ENCODE measurements around the gene DAP3. TPM values are rescaled to one million over a fixed set of nuclear protein-coding genes. Genes with fewer than 3 reads are reported as not detected.

The DAP3 gene
- total and polyA plus RNA-seq, 4 donors, result 50.0 to 101 (median 92.3) TPM

DNA sequence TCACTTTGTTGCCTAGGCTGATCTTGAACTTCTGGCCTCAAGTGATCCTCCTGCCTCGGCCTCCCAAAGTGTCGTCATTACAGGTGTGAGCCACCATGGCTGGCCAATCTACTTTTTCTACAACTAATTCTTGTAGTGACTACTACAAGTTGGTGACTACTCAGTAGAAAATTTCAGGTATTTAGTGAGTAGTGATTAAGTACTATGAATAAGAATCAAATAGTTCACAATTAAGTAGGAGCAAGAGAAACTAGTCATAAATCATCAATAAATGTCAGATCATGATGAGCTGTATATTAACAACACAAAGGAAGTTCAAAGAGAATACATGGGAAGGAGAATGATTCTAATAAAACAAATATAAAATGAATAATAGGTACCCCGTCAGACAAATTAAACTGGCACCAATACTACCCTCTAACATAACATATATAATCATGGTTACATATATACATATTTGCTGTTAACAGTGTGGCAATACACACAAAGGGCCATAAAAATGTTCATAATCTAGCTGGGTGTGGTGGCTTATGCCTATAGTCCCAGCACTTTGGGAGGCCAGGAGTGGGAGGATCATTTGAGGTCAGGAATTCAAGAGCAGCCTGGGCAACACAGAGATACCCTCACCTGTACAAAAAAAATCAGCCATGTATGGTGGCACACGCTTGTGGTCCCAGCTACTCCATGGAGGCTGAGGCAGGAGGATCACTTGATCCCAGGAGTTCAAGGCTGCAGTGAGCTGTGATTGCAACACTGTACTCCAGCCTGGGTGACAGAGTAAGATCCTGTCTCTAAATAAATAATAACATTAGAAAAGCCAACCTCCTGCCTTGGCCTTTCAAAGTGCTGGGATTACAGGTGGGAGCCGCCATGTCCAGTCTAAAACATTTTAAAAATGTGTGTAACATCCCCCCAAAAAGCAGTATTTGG is 19.4 kb upstream of the DAP3 start:
- no peaks in the 10 kb centered on the region for H3K27me3 ChIP-seq (ENCODE audit: control insufficient read depth in 3 of 3, insufficient read depth in 3 of 3, low read length in 2 of 3)

GRCh38 chr1:155671750-155672149 is 17.1 kb upstream of the DAP3 start:
- no peaks in the 10 kb centered on the region for H3K9me3 ChIP-seq (ENCODE audit: control insufficient read depth in 4 of 4, insufficient read depth in 3 of 4, low read length in 3 of 4)
- TF ChIP-seq, protein P1, sequence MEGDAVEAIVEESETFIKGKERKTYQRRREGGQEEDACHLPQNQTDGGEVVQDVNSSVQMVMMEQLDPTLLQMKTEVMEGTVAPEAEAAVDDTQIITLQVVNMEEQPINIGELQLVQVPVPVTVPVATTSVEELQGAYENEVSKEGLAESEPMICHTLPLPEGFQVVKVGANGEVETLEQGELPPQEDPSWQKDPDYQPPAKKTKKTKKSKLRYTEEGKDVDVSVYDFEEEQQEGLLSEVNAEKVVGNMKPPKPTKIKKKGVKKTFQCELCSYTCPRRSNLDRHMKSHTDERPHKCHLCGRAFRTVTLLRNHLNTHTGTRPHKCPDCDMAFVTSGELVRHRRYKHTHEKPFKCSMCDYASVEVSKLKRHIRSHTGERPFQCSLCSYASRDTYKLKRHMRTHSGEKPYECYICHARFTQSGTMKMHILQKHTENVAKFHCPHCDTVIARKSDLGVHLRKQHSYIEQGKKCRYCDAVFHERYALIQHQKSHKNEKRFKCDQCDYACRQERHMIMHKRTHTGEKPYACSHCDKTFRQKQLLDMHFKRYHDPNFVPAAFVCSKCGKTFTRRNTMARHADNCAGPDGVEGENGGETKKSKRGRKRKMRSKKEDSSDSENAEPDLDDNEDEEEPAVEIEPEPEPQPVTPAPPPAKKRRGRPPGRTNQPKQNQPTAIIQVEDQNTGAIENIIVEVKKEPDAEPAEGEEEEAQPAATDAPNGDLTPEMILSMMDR (IDR thresholded peaks at IDR 0.05; ENCODE audit: control extremely low read depth, extremely low read depth), result no peak
- peaks cover 0 to 2% (median 0%) of the 10 kb centered on the region in 5 donors for H3K4me1 ChIP-seq (ENCODE audit: control insufficient read depth in 5 of 5, insufficient read depth in 5 of 5, low read length in 5 of 5)
- DNase-seq (no peak), ATAC-seq (ENCODE audit: insufficient read depth, low FRiP score) (no peak)
- no peaks in the 10 kb centered on the region for H3K27me3 ChIP-seq (ENCODE audit: control insufficient read depth in 3 of 3, insufficient read depth in 3 of 3, low read length in 2 of 3)
- peaks cover 9 to 57% (median 46%) of the 10 kb centered on the region in 4 donors for H3K36me3 ChIP-seq (ENCODE audit: control insufficient read depth in 4 of 4, insufficient read depth in 4 of 4, low read length in 4 of 4)
- no peak overlapping the region for H3K4me3 ChIP-seq
- H3K27ac ChIP-seq (ENCODE audit: low read depth in 1 of 2, low read length in 1 of 2), result no peak overlapping the region
- no peak overlapping the region for H3K9ac ChIP-seq (ENCODE audit: insufficient read depth in 1 of 2, low read length in 2 of 2)
- WGBS, 2 donors, result 92 to 96% methylated on average over 4 of the region's 4 CpGs

More for the DNA sequence above, 19.4 kb upstream of the DAP3 start:
- TF ChIP-seq, protein P1 (IDR thresholded peaks at IDR 0.05; ENCODE audit: control extremely low read depth, extremely low read depth), result no peak
- 94 to 95% methylated on average over 5 of the region's 5 CpGs for WGBS, 2 donors
- ATAC-seq (ENCODE audit: insufficient read depth, low FRiP score) (no peak), DNase-seq (no peak)
- H3K27ac ChIP-seq (ENCODE audit: low read depth in 1 of 2, low read length in 1 of 2), result no peak overlapping the region
- no peaks in the 10 kb centered on the region for H3K9me3 ChIP-seq (ENCODE audit: control insufficient read depth in 4 of 4, insufficient read depth in 3 of 4, low read length in 3 of 4)
- no peak overlapping the region for H3K4me3 ChIP-seq
- no peaks in the 10 kb centered on the region for H3K4me1 ChIP-seq (ENCODE audit: control insufficient read depth in 5 of 5, insufficient read depth in 5 of 5, low read length in 5 of 5)
- peaks cover 4 to 64% (median 42%) of the 10 kb centered on the region in 4 donors for H3K36me3 ChIP-seq (ENCODE audit: control insufficient read depth in 4 of 4, insufficient read depth in 4 of 4, low read length in 4 of 4)
- no peak overlapping the region for H3K9ac ChIP-seq (ENCODE audit: insufficient read depth in 1 of 2, low read length in 2 of 2)

- TF ChIP-seq, protein P1 (IDR thresholded peaks at IDR 0.05; ENCODE audit: control extremely low read depth, extremely low read depth), result no peak
- no peak overlapping the region for H3K9ac ChIP-seq (ENCODE audit: insufficient read depth in 1 of 2, low read length in 2 of 2)
These were observed 15.9 kb upstream of the DAP3 start for GRCh38 chr1:155673003-155673402.

More at GRCh38 chr1:155673003-155673402, 15.9 kb upstream of the DAP3 start:
- Histone ChIP-seq H3K4me1 (ENCODE audit: control insufficient read depth in 5 of 5, insufficient read depth in 5 of 5, low read length in 5 of 5) (peaks cover 0 to 2% (median 0%) of the 10 kb centered on the region in 5 donors), H3K4me3 (no peak overlapping the region), H3K27ac (ENCODE audit: low read depth in 1 of 2, low read length in 1 of 2) (no peak overlapping the region), H3K27me3 (ENCODE audit: control insufficient read depth in 3 of 3, insufficient read depth in 3 of 3, low read length in 2 of 3) (no peaks in the 10 kb centered on the region), H3K9me3 (ENCODE audit: control insufficient read depth in 4 of 4, insufficient read depth in 3 of 4, low read length in 3 of 4) (no peaks in the 10 kb centered on the region), H3K36me3 (ENCODE audit: control insufficient read depth in 4 of 4, insufficient read depth in 4 of 4, low read length in 4 of 4) (peaks cover 8 to 60% (median 45%) of the 10 kb centered on the region in 4 donors)
- DNase-seq, result no peak
- WGBS, 2 donors, result 94 to 96% methylated on average over 6 of the region's 6 CpGs
- ATAC-seq (ENCODE audit: insufficient read depth, low FRiP score), result no peak
